HG02870 (cell line): ENCODE data around the gene TSSK6.

Source experiments
- ATAC-seq: cut with Tn5 transposase; IDR thresholded peaks from one replicate; pipeline ENCODE4 v1.9.1; 2021; ENCODE audit warnings: mild to moderate bottlenecking, moderate library complexity; ENCODE audit not compliant: unreplicated experiment

TSSK6 gene

DNA sequence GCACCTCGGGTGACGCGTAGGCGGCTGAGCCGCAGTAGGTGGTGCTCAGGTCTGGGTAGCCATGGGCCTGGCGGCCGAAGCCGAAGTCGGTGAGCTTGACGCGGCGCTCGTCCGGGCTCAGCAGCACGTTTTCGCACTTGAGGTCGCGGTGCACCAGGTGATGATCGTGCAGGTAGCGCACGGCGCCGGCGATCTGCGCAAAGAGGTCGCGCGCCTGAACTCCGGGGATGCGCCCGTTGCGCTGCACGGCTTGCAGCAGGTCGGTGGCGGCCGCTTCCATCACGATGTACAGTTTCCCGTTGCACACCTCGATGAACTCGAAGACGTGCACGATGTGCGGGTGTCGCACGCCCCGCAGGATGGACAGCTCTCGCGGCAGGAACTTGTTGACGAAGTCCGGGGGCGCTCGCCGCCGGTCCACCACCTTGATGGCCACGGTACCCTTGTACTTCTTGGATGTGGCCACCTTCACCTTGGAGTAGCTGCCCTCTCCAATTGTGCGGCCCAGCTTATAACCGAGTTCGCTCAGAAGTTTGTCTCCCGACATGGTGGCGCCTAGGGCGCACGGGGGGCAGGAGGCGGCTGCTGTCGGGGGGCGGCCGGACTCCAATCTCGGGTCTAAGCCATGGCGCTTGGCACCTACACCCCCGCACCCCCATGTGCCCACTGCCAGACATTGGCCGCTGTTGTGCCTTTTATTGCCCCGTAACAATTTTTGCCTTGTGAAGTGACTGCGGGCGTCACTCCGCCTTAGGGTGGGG lies at the start of gene TSSK6:
Gene TSSK6, minus strand, starts transcription at position 668 of the 761 bp plus-strand sequence. Its CDS starts 121 bp downstream, at position 547.
- no peak for ATAC-seq

DNA sequence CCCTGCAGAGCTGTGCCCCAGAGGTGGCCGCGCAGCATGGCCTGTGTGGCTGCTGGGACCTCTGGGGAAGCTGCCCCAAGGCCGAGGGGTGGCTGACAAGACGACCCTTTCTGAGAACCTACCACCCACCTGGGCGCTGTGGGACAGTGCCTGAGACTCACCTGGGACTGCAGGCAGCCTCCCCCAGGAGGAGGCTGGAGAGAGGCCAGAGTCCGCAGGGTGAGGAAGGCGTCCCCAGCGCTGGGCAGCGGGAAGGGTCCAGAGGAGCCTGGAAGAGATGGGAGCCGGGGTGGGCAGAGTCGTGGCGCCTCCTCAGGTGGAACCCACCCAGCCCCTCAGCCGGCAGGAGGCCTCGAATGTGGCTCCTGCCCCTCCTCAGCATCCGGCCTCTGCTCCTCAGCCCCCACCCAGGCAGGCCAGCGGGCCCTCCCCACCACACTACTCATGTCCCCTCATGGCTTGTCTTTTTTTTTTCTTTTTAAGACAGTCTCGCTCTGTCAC lies 48.0 kb upstream of the TSSK6 start:
- ATAC-seq: no peak

DNA sequence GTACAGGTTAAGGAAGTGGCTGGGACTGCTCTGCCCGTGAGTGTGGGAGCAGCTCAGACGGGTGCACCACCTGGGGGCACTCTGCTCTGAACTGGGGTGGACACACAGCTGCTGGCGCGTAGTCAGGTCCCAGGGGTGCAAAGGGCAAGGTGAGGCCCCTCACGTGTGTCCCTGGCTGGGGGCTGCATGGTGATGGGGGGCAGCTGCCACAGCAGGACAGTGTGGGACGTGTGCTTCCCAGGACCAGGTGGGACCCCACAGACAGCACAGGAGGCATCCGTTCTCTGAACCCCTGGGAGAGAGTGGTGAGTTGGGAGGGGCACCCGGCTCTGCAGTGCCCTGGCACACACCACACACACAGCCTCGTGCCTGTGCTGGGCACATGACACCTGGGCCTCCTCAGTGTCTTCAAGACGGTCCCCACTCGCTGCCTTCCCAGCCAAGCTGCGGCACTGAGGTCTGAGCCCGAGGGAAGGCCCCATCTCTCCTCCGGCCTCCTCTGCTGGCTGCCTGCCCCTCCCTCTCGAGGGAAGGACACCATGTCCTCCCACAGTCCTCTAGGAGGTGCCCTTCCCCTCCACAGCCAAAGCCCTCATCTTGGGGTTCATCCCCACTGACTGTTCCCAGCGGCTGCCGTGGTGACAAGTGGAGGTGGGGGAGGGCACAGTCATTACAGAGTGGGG lies 47.5 kb upstream of the TSSK6 start:
- no peak for ATAC-seq

DNA sequence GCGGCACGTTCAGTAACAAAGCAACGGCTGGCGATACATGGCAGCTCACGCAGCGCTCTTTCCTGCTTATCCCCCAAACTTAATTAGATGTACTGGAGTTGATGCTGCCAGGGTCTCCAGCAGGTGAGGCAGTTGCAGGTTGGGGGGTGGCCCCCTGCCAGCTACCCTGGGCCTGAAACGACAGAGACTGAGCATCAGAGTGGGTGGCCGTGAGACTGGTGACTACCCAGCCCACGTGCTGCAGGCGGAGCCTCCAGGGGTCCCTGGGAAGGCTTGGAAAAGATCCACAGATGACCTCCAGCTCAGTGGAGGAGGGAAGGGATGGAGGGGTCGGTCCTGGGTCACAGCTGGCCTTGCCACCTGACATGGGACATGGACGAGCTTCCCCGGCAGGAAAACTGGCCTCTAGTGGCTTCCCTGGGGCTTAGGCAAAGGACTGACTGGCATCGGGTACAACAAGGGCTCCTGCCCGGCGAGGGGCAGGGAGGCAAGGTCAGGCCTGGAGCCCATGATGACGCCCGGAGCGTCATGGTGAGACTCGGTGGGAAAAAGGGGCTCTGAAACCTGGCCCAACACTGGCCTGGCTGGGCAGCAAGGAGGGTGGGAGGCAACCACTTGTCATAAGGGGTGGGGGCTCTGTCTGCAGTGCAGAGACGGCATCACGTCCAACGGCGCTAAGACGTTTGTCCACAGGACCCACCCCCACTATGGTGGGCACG lies 46.8 kb upstream of the TSSK6 start:
- ATAC-seq: no peak

DNA sequence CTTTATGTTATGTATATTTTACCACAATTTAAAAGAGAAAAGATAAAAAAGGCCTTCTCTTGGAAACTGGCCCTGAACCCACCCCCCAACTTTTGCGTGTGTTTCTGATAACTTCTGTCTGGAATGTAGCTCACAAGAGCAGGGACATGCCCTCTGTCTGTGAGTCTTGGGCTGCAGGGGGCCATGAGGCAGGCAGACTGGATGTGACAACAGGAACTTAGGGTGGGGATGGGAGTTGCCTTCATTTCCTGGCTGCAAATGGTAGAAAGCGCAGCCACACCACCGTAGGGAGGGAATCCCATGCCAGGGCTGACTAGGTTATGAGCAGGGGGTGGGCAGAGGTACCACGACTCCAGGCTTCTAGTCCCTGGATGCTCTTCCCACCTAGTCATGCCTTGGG lies 44.6 kb upstream of the TSSK6 start:
- ATAC-seq: no peak

DNA sequence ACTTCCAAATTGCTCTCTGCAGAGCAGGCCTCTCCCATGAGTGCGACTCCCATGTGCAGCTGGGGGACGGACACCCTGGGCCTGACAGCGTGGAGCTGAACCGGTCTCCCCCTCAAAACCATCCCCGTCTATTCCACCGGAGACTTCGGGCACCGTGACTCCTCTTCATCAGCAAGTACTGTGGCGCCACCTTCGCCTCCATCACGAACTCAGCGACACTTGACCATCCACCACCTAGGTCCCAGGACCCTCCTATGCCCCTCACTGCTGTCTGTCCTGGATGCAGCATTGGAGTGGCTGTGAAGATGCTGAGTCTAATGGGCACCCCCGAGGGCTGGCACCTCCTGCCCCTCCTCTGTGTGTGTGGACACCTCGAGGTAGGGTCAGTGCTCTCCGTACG lies 43.3 kb upstream of the TSSK6 start:
- ATAC-seq: no peak

DNA sequence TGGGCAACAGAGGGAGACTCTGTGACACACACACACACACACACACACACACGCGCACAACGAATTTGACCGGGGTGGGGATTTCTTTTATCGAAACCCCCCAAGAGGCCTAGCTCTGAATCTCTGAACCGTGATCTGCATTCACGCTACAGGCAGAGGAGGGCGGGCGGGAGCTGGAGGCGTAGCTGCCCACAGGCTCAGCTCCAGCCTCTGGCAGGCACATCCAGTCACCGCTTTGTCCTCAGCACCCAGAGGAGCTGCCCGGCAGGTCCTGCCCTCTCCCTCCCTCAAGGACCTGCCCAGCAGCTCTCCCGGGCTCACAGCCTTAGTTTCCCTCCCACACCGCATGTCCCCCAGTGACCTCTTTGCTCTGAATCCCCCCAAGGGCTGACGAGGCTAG lies 42.7 kb upstream of the TSSK6 start:
- no peak for ATAC-seq

DNA sequence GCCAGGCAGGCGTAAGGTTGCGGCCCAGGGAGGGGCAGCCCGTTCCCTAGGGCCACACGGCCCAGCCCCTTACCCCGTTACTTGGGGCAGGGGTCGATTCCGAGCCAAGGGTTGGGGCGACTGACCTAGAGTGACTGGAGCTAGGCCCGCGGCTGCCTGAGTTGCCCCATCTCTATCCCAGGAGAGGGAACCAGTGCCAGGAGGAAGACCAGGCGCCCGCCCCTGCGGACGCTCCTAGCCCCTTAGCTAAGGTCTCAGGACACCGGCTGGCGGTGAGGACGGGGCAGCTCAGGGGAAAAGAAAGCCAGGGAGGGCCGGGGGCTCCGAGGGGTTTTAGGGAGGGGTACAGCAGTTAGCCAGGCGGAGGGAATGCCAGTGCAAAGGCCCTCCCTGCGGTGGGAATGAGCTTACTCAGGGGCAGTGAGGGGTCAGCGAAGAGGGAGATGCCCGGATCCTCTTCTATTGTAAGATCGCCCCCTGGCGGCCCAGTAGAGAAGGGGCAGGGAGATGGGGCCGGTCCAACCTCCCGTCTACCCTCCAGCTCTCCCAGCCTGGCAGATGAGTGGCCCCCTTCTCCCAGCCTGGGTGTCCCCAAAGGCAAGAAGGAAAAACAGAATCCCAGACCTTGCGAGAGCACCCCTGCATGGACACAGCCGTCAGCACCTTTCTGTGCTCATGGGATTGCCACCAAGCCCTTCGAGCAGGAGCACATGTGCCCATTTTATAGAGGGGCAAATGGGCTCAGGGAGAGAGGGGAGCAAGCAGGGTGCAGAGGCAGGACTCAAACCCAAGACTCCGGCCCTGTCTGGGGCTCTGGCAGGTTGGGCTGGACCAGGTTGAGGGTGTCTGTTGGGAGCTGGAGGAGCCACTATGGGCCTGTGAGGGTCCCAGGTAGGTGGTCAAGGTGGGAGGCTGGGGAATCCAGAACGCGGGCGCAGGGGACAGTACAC lies 39.0 kb upstream of the TSSK6 start:
- no peak for ATAC-seq

DNA sequence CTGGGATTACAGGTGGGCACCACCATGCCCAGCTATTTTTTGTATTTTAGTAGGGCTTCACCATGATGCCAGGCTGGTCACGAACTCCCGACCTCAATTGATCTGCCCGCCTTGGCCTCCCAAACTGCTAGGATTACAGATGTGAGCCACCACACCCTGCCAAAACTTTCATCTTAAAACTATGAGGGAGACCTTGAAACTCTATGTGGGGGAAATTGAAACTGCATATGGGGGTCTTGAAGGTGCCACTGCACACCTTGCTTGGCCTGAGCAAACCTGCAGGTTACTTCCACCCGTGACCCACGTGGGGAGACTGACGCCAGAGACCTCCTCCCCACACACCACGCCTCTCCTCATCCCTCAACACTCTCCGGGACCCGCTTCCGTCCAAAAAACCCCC lies 38.3 kb upstream of the TSSK6 start:
- no peak for ATAC-seq

DNA sequence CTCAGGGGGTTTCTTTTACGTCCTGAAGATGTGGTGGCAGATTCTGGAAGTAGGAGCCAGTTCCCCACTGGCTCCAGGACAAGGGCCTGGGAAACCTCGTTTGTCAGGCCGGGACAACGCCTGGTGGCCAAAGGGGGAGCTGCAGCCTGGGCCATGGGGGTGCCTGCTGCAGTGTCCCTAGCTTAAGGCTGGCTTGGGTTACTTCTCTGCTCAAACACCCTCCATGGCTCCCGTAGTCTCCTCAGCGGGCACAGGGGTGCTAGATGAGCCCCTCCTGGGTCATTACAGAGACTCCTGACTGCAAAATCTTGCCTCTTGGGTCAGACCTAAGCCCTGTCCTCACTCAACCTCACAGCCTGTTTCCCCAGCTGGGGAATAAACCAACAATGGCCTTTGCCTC lies 37.5 kb upstream of the TSSK6 start:
- no peak for ATAC-seq

DNA sequence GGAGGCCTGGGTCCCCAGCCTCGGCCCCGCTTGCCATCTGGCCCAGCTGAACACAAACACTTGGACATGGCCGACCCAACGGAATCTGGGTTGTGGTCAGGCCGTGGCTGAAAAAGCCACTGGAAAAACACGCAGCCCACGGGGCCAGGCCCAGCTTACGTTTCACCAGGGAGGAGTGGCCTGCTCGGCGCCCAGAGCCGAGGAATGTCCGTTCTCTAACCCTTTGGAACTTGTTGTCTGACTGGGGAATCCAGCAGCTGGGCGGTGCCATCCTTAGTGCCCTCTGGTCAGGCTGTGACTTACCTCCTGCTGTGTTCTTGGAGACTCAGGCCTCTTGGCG lies 36.5 kb upstream of the TSSK6 start:
- ATAC-seq: no peak

DNA sequence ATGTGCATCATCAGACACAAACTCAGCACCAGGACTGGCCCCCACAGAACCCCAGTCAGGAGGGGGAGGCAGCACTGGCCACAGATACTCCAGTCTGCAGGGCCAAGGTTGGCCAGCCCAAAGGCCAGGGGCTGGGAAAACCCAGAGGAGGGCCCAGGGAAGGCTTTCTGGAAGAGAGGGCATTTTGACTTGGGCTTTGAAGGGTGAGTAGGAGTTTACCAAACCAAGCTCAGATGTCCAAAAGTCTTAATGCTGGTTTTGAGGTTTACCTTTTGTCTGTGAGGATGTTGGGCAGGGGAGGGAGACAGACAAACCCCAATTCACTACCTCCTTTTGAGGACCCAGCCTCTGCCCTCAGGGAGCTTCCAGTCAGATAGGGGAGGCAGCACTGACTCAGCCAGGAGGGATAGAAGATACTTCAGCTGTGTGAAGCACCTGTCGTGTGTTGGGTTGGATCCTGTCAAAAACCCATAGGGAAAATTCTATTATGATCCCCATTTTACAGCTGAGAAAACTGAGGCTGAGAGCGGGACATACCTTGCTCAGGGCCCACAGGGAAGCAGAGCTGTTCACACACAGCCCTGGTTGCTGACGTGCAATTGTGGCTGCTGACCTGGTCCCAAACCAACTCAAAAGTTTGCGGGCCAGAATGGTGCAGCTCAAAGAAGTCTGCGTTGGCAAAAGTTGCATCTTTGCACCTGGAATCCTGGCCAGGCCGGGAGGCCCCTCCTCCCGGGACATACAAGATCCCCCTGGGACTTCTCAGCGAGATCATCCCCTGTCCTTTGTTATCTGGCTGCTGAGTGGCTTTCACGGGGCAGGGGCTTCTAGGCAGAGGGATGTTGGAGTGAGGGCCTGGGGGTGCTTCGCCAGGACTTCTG lies 35.9 kb upstream of the TSSK6 start:
- ATAC-seq: no peak

DNA sequence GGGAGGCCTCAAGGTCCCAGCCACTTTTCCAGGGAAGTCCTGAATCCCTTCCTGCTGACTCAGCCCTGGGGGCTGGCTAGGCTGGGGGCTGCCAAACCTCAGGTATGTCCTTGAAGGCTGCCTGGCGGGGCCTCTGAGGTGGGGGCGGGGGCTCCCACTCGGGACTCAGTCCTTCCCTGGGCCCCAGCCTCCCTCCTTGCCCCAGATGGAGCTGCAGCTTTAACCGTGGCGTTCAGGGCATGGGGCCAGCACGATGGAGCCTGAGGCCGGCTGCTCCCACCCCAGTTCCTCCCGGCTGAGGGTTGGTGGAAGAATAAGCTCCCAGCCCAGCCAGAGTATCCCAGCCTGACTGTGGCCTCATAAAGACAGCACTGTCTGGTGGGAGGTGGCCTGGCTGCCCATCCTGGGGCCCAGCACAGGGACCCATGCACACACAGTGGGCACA lies 35.2 kb upstream of the TSSK6 start:
- ATAC-seq: no peak

DNA sequence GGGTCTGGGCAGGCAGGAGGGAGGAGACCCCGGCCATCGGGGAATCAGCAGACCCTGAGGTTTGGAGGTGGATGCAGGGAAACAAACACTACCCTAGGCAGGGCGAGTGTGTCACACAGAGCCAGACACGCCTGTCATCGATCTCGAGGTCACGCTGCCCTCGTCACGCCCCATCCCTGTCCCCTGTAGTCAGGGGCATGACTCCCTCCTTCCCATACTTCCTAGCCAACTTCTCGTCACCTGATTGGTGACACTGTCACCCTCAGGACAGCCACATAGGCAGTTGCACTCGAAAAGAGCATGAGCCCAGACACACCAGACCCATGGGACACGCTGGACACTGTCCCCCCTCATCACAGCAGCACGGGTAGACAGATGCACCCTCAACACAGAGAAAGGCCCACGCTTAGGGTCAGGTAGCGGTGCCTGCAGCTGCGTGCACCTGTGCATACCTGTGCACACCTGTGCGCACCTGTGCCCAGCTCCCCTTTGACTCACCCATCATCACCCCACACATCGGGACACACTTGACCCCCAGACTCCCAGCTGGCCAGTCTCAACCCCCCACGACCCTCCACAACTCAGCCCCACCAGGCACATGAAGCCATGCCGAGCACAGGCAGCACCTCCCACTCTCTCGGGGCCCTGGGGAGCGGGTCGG lies 34.6 kb upstream of the TSSK6 start:
- no peak for ATAC-seq

DNA sequence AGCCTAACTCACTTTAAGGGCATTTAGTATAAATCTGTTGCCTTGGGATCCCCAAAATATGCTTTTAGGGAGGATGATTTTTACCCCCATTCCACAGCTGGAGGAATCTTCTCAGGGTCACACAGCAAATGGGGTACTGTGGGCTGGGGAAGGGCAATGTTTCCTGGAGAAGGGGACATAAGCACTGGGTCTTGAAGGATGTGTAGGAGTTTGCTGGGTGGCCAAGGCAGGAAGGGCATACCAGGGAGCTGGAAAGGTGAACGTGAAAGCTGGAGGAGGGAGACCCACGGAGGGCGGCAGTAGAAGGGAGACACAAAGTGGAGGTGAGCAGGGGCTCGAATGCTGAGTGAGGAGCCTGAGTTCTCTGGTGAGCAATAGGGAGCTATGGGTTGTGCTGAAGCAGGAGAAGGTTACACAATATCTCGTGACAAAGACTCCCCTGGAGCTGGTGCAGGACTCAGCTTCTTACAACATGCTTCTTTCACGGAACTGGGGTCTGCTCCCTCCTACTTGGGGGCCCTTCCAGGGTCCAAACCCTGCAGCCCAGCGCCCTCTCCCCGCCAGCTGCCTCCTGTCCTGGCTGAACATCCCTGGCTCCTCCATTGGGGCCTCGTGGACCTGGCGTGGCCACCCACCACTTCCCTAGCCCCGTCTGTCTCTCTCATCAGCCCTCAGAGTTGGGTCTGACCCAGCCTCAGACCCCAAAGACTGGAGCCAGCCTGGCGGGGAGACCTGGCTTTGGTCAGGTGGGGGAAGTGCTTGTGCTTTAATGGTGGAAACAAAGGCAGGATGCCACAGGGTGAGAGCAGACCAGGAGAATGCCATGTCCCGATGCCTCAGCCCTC lies 33.8 kb upstream of the TSSK6 start:
- no peak for ATAC-seq

DNA sequence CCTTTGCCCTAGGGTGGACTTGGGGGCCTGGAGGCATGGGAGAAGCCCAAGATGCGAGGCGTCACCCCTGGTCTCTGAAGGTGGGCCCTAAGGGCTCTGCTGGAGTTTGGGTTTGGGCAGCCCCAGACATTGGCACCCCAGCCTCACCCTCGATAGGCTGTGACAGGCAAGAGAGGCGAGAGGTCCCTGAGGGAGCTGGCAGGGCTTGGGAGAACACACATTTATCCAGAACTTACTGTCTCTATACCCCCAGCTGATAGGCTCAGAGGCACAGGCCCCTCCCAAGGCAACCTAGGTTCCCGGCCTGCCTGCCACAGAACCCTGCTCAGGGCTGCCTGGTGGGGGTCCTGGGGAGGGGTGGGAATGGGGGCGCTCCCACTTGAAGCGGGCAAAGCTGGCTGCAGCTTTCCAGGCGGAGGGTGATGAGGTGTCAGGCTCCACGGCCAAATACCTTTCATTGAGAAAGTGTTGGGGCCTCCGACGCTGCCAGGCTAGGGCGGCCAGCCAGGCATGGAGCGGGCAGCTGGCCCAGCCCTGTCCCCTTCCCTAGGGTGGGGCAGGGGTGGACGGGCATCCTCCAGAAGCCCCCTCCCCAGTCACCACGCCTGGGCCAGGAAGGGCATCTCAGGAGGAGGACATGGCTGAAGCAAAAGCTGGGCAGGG lies 32.5 kb upstream of the TSSK6 start:
- ATAC-seq: no peak

DNA sequence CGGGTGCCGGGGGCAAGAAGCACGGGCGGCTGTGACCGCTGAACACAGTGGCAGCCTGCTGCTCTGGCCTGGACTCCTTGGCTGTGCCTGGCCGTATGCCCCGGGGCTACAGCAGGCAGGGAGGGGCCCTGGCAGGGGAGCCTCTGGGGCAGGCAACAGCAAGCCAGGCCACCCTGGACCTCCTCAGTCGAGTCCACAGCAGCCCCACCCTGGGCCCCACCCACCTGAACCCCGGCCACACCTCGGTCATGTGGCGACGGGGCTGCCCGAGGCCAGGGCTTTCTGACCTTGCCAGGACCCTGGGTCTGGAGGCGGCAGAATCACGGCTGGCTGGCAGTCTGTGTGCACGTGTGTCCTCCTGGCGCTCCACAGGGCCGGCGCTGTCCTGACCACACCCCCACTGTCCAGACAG lies 31.4 kb upstream of the TSSK6 start:
- no peak for ATAC-seq

DNA sequence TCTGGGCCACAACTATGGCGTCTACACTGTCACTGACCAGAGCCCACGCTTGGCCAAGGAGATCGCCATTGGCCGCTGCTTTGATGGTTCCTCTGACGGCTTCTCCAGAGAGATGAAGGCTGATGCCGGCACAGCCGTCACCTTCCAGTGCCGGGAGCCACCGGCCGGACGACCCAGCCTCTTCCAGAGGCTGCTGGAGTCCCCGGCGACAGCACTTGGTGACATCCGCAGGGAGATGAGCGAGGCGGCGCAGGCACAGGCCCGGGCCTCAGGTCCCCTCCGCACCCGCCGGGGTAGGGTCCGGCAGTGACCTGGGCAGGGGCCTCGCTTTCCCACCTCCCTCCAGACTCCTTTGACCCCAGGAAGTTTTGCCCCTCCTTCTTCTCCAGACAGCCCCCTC lies 30.4 kb upstream of the TSSK6 start:
- no peak for ATAC-seq
